ENCODE data around the gene GULP1.

Gene GULP1

DNA sequence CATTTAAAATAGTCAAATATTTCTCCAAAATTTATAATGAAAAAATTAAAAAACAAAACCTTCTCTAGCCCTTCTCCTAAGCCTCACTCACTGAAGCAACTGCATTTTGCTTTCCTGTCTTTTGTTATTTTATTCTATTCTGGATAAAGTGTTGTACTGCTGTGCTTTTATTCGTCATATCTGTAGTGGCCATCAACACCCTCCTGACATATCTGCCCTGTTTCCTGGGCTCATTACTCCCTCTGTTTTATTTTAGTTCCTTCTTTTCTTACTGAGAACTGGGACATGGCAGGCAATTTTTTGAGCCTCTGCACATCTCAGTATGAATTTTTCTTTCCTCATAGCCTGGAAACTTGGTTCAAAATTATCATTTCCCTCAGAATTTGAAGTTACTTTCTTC lies 224.2 kb downstream of the GULP1 start:
- TF ChIP-seq ZFX (IDR thresholded peaks at IDR 0.05), result no peak
- TF ChIP-seq, protein P1, sequence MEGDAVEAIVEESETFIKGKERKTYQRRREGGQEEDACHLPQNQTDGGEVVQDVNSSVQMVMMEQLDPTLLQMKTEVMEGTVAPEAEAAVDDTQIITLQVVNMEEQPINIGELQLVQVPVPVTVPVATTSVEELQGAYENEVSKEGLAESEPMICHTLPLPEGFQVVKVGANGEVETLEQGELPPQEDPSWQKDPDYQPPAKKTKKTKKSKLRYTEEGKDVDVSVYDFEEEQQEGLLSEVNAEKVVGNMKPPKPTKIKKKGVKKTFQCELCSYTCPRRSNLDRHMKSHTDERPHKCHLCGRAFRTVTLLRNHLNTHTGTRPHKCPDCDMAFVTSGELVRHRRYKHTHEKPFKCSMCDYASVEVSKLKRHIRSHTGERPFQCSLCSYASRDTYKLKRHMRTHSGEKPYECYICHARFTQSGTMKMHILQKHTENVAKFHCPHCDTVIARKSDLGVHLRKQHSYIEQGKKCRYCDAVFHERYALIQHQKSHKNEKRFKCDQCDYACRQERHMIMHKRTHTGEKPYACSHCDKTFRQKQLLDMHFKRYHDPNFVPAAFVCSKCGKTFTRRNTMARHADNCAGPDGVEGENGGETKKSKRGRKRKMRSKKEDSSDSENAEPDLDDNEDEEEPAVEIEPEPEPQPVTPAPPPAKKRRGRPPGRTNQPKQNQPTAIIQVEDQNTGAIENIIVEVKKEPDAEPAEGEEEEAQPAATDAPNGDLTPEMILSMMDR (conservative IDR thresholded peaks at IDR 0.05), result no peak
- no peak overlapping the region for H3K27ac ChIP-seq

GRCh38 chr2:188517549-188518215 lies 226.0 kb downstream of the GULP1 start:
- H3K27ac ChIP-seq, result no peak overlapping the region
- TF ChIP-seq ZFX (IDR thresholded peaks at IDR 0.05), result no peak

DNA sequence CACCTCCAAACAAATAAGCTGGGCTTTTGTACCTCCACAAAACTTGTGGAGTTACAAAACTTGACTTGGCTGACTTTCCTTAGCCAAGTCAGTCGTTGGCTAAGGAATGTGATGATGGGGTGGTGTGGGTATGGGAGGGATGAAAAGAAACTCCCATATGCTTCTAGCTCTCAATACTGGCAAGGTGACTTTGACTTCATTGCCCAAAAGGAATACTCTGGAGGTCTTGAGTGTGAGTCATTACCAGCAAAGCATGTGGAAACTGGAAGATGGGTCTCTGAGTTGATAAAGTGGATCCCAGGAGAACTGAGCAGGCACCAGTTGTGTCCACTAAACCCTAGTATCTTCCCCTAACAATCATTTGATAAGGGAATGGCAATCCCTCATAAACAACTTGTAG lies 226.7 kb downstream of the GULP1 start:
- TF ChIP-seq ZFX (IDR thresholded peaks at IDR 0.05), result no peak
- TF ChIP-seq, protein P1 (conservative IDR thresholded peaks at IDR 0.05), result no peak
- no peak overlapping the region for H3K27ac ChIP-seq

DNA sequence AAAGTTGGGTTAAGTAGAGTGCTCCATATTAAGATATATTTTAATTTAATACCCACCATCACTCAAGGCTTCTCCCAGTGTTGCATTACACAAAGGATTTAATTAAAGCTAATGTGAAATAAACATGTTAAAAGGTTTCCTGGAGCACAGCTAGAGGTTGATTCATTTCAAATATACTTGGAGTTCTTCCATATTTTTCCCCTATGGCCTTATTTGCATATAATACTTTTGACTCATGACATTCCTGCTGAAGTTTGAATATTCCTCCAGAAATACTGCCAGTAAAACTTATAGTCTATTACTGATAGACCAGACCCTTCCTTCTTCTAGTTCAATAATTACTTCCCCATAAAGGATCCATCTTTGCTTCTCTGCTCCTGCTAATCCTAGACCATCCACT lies 227.5 kb downstream of the GULP1 start:
- H3K27ac ChIP-seq, result no peak overlapping the region
- TF ChIP-seq, protein P1 (conservative IDR thresholded peaks at IDR 0.05), result no peak
- no peak for TF ChIP-seq ZFX (IDR thresholded peaks at IDR 0.05)

DNA sequence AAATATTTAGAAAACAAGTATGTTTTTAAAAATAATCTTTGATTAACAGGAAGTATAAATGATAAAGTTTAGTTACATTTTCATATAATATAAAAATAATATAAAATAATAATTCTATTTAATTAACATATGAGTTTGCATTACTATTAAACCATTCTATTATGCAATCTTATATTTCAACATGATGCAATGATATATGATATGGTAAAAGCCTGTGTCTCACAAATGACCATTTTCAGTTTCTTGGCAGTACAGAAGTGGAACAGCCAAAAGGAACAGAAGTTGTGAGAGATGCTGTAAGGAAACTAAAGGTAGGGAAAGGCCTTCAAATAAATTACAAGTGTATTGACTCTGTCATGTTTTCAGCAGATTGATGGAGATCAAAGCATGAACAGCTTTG lies 230.8 kb downstream of the GULP1 start:
- H3K27ac ChIP-seq, result no peak overlapping the region
- TF ChIP-seq ZFX (IDR thresholded peaks at IDR 0.05), result no peak
- TF ChIP-seq, protein P1 (conservative IDR thresholded peaks at IDR 0.05), result no peak

GRCh38 chr2:188523919-188524318 lies 232.2 kb downstream of the GULP1 start:
- H3K27ac ChIP-seq, result no peak overlapping the region
- TF ChIP-seq ZFX (IDR thresholded peaks at IDR 0.05), result no peak
- TF ChIP-seq, protein P1 (conservative IDR thresholded peaks at IDR 0.05), result no peak

DNA sequence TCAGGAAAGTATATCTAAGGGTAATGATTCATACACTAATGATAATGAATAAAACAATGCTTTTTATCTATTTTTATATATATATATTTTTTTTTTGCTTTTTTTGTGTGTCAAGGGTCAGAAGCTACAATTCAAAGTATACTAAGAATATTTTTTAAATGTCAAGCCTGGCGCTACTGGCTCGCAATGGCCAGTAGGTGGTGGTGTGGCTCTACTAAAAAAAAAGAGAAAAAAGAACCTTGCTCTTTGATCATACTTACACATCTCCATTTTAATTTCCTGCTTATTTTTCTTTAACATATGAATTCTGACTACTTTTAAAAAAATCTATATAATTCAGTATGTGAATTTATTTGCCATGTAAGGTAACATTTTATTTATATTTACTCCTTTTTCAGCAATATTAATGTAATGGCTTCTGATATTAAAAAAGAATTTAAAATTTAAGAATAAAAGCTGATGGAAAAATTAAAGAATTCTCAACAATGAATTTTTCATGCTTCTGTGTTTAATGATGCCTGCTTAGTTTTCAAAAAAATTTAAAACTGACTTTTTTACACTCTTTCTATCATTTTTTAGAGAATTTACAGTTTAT lies 232.9 kb downstream of the GULP1 start:
- no peak for TF ChIP-seq ZFX (IDR thresholded peaks at IDR 0.05)
- TF ChIP-seq, protein P1 (conservative IDR thresholded peaks at IDR 0.05), result peak; percentile 83
- H3K27ac ChIP-seq, result no peak overlapping the region

GRCh38 chr2:188526701-188527100 lies 235.0 kb downstream of the GULP1 start:
- TF ChIP-seq, protein P1 (conservative IDR thresholded peaks at IDR 0.05), result no peak
- no peak for TF ChIP-seq ZFX (IDR thresholded peaks at IDR 0.05)
- no peak overlapping the region for H3K27ac ChIP-seq
